B cell (primary cell): Measurements from ENCODE around the gene TOPBP1. TPM values are rescaled to one million over a fixed set of nuclear protein-coding genes. Genes with fewer than 3 reads are reported as not detected.

ENCODE experiments used
- ATAC-seq: fragments of 200-7000 bp; cut with Tn5 transposase; one replicate; pipeline ENCODE4 v1.10.0; 2021; ENCODE audit warnings: low read depth, mild to moderate bottlenecking, moderate number of reproducible peaks, moderate library complexity
- CTCF ChIA-PET: fragments of 350-600 bp; sonication (Branson Sonifier 250); formaldehyde crosslinking; loops from one replicate; lab custom pipeline; 2021; ENCODE audit warnings: antibody characterized with exemption, inconsistent platforms; lab: Charles Lee
- POLR2A ChIA-PET: fragments of 350-600 bp; sonication (Branson Sonifier 250); formaldehyde crosslinking; loops from one replicate; lab custom pipeline; 2021; ENCODE audit warnings: antibody characterized with exemption; lab: Charles Lee
- DNase-seq: peaks from one replicate; pipeline ENCODE4 v3.0.0; 2013
- H2AFZ ChIP-seq: 2 replicates; pipeline ENCODE4 v1.6.1; 2012; ENCODE audit warnings: mild to moderate bottlenecking, low read depth, low read length; ENCODE audit not compliant: insufficient read depth, poor library complexity, severe bottlenecking
- H3K27ac ChIP-seq, 2 donors: 1 replicate in 1 of 2; 2 replicates in 1 of 2; pipeline ENCODE4 v1.5.1; 2012 to 2013; ENCODE audit warnings: low read length in 2 of 2, mild to moderate bottlenecking in 2 of 2, moderate library complexity in 1 of 2
- H3K27me3 ChIP-seq, 4 experiments: fragments of 200-600 bp in 1 of 4; sonication (generic) in 1 of 4; replicated peaks in 1 of 4; 1 replicate in 2 of 4; 2 replicates in 2 of 4; pipeline versions ENCODE4 v1.6.1 to v1.7.0; 2013 to 2016; ENCODE audit warnings: low read length in 3 of 4, mild to moderate bottlenecking in 2 of 4, mixed read lengths in 1 of 4, moderate library complexity in 1 of 4; ENCODE audit not compliant: insufficient read depth in 4 of 4, control insufficient read depth in 3 of 4; ENCODE audit errors: control extremely low read depth in 1 of 4
- H3K36me3 ChIP-seq, 2 experiments: replicated peaks in 1 of 2; 1 replicate in 1 of 2; 2 replicates in 1 of 2; pipeline versions ENCODE4 v1.6.1 to v1.7.1; 2013; ENCODE audit warnings: low read length in 1 of 2; ENCODE audit not compliant: insufficient read depth in 2 of 2, control insufficient read depth in 1 of 2; ENCODE audit errors: control extremely low read depth in 1 of 2, extremely low read depth in 1 of 2
- H3K4me1 ChIP-seq, 2 donors: fragments of 200-600 bp in 1 of 2; sonication (generic) in 1 of 2; 1 replicate in 1 of 2; 2 replicates in 1 of 2; pipeline versions ENCODE4 v1.5.1 to v1.6.1; 2013 to 2017; ENCODE audit warnings: low read length in 2 of 2; ENCODE audit not compliant: control insufficient read depth in 2 of 2, insufficient read depth in 2 of 2
- H3K4me2 ChIP-seq: replicated peaks from 2 replicates; pipeline ENCODE3; 2012; ENCODE audit warnings: mild to moderate bottlenecking, low read depth, low read length; ENCODE audit not compliant: poor library complexity, severe bottlenecking
- H3K4me3 ChIP-seq, 5 experiments: fragments of 200-600 bp in 1 of 5; sonication (generic) in 1 of 5; 1 replicate in 3 of 5; 2 replicates in 2 of 5; pipeline versions ENCODE4 v1.5.1 to v1.7.0; 2011 to 2016; ENCODE audit warnings: low read length in 4 of 5, mild to moderate bottlenecking in 4 of 5, low read depth in 2 of 5, control low read depth in 1 of 5, moderate library complexity in 1 of 5; ENCODE audit not compliant: insufficient read depth in 1 of 5; ENCODE audit errors: control extremely low read depth in 1 of 5, extremely low read depth in 1 of 5
- H3K79me2 ChIP-seq: fragments of 200-600 bp; sonication (generic); one replicate; pipeline ENCODE4 v1.6.0; 2016; ENCODE audit warnings: low read length; ENCODE audit not compliant: control insufficient read depth, insufficient read depth
- H3K9ac ChIP-seq: fragments of 200-600 bp; sonication (generic); 2 replicates; pipeline ENCODE4 v1.6.1; 2017; ENCODE audit warnings: mild to moderate bottlenecking, low read length, moderate library complexity
- H3K9me3 ChIP-seq, 3 donors: one replicate each; pipeline versions ENCODE4 v1.6.1 to v1.7.1; 2013; ENCODE audit warnings: low read length in 2 of 3; ENCODE audit not compliant: control insufficient read depth in 2 of 3, insufficient read depth in 1 of 3; ENCODE audit errors: control extremely low read depth in 1 of 3
- H4K20me1 ChIP-seq: 2 replicates; pipeline ENCODE4 v1.6.0; 2012; ENCODE audit warnings: mild to moderate bottlenecking, low read length; ENCODE audit not compliant: insufficient read depth, control insufficient read depth, poor library complexity, severe bottlenecking
- H3K27ac Mint-ChIP-seq: one replicate; pipeline ENCODE4 v1.8.0; 2021; ENCODE audit warnings: mixed read lengths
- H3K27me3 Mint-ChIP-seq: one replicate; pipeline ENCODE4 v1.8.0; 2021; ENCODE audit warnings: mixed read lengths
- H3K4me1 Mint-ChIP-seq: one replicate; pipeline ENCODE4 v1.8.0; 2021; ENCODE audit warnings: mixed read lengths
- H3K4me3 Mint-ChIP-seq: one replicate; pipeline ENCODE4 v1.8.0; 2021; ENCODE audit warnings: mixed read lengths
- H3K9me3 Mint-ChIP-seq: one replicate; pipeline ENCODE4 v1.8.0; 2022; ENCODE audit warnings: mixed read lengths; ENCODE audit not compliant: insufficient read depth
- CTCF ChIP-seq: fragments of 200-600 bp; IDR thresholded peaks from one replicate; pipeline ENCODE4 v1.8.0; 2022; ENCODE audit warnings: antibody characterized with exemption, mild to moderate bottlenecking
- EZH2 ChIP-seq: IDR thresholded peaks from 2 replicates; pipeline ENCODE4 v1.6.1; 2012; ENCODE audit warnings: borderline replicate concordance, low read depth, mild to moderate bottlenecking, moderate library complexity, low read length; ENCODE audit not compliant: insufficient read depth, poor library complexity, severe bottlenecking
- WGBS: methylation state at CpG from one replicate; pipeline ENCODE4 v1.1.5; 2013; ENCODE audit warnings: missing lambda C conversion rate; ENCODE audit not compliant: insufficient coverage; 5-methylcytosine and 5-hydroxymethylcytosine counted together
- intact Hi-C: fragments of 100-400 bp; cut with micrococcal nuclease; formaldehyde crosslinking; loops from one replicate; pipeline ENCODE4 v1.10.0; 2022
- polyA plus RNA-seq: library from polyadenylated mRNA; depleted of rRNA; stranded (reverse); fragments of >200 nt; gene quantifications from 2 replicates; pipeline ENCODE4 v1.2.3, GENCODE V29; 2012
- total RNA-seq, 2 donors: library from RNA; stranded (reverse); fragments of 120-200 nt in 1 of 2; gene quantifications; 1 replicate in 1 of 2; 2 replicates in 1 of 2; pipeline versions ENCODE4 v1.2.3 to v1.2.4, GENCODE V29; 2013 to 2022

The TOPBP1 gene
- total and polyA plus RNA-seq, 2 donors (not counting 1 experiment from before 2014, with no cell fraction given) = 34.2 to 53.7 TPM

DNA sequence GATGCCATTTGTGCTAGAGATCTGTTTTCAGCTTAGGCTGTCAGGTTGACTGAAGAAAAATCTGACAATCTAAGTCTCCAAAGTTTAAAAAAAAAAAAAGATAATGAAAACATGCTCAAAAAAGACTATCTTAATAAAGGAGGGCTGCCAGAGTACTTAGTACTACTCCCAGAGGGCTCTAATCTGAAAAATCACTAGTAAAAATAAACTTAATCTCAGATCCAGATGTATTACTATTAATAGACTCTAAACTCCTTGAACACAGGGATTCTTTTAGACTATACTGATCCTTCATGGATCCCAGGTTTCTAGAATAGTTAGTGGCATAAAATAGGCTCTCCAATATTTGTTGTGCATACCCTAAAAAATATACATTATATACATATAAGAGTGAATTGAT, 34.0 kb downstream of the TOPBP1 start:
- Mint-ChIP-seq H3K4me1 (peaks cover 2% of the 10 kb centered on the region), H3K4me3 (no peak overlapping the region), H3K27ac (no peak overlapping the region), H3K9me3 (no peaks in the 10 kb centered on the region), H3K27me3 (no peaks in the 10 kb centered on the region)
- no peaks in the 10 kb centered on the region for H3K9me3 ChIP-seq
- TF ChIP-seq EZH2 = no peak
- no peak for TF ChIP-seq CTCF
- no peaks in the 10 kb centered on the region for H3K79me2 ChIP-seq
- H3K27me3 ChIP-seq = no peaks in the 10 kb centered on the region
- no peak overlapping the region for H2AFZ ChIP-seq
- H3K4me2 ChIP-seq = no peak overlapping the region
- no peak overlapping the region for H3K4me3 ChIP-seq
- intact Hi-C loops = no loop called here
- H3K27ac ChIP-seq = no peak overlapping the region
- ChIA-PET POLR2A (no interaction called here), CTCF (no interaction called here)
- ATAC-seq (no peak), DNase-seq (no peak)
- peaks cover 14 to 47% of the 10 kb centered on the region in 2 experiments for H3K36me3 ChIP-seq
- no peak overlapping the region for H3K9ac ChIP-seq
- no peaks in the 10 kb centered on the region for H4K20me1 ChIP-seq
- H3K4me1 ChIP-seq = no peaks in the 10 kb centered on the region

DNA sequence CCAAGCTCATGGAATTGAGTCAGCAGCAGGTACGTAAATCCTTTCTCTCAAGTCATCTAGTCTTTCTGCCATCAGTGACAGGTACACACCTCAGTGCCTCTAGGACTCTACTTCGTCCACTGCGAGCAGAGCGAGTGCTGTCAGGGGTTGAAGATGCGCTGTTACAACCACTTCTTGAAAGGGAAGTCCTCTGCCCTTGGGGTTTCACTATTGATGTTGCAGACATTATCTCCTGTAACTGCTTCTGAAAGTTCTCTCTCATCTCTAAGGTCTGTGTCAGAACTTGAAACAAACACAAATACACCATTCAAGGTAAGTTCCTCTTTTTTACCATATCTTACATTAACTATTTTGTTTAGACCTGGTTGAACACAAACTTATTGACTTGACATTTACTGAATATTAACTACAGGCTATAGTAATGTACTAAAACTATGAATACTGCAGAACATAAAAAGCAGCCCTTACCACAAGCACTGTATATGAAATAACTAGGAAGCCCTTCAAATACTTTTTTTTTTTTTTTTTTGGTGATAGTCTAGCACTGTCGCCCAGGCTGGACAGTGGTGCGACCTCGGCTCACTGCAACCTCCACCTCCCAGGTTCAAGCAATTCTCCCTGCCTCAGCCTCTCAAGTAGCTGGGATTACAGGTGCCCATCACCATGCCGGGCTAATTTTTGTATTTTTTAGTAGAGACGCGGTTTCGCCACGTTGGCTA, 41.5 kb downstream of the TOPBP1 start:
- peak overlapping the region; percentile 33 to 59 for H3K27ac ChIP-seq
- peaks cover 0 to 12% of the 10 kb centered on the region in 2 donors for H3K4me1 ChIP-seq
- H3K36me3 ChIP-seq = peaks cover 13 to 36% of the 10 kb centered on the region in 2 experiments
- DNase-seq (peak; percentile 77), ATAC-seq (peak; percentile 97)
- no peaks in the 10 kb centered on the region for H4K20me1 ChIP-seq
- peak overlapping the region; percentile 31 for H3K4me2 ChIP-seq
- no peaks in the 10 kb centered on the region for H3K9me3 Mint-ChIP-seq
- H3K9ac ChIP-seq = peak overlapping the region; percentile 21
- CTCF ChIA-PET = interaction anchor here (1.9 kb wide), 1 partner anchor 46 kb away, joined by 4 read pairs; no protein-coding TSS in a partner anchor
- H3K4me3 ChIP-seq = no peak overlapping the region
- 92% methylated on average over 7 of the region's 13 CpGs for WGBS
- no peaks in the 10 kb centered on the region for H3K27me3 ChIP-seq
- H3K4me1 Mint-ChIP-seq = peaks cover 13% of the 10 kb centered on the region
- H3K9me3 ChIP-seq = no peaks in the 10 kb centered on the region
- peak overlapping the region; percentile 52 for H3K4me3 Mint-ChIP-seq
- no peaks in the 10 kb centered on the region for H3K79me2 ChIP-seq
- peak overlapping the region; percentile 35 for H2AFZ ChIP-seq
- H3K27me3 Mint-ChIP-seq = no peaks in the 10 kb centered on the region
- intact Hi-C loops = loop anchor here (2.0 to 5.0 kb wide), 4 partner anchors 43 to 173 kb away; partner anchors contain the start of gene CDV3
- peak overlapping the region; percentile 83 for H3K27ac Mint-ChIP-seq
- TF ChIP-seq EZH2 (no peak), CTCF (no peak)
- POLR2A ChIA-PET = interaction anchor here (0.7 kb wide), 1 partner anchor 31 kb away, joined by 6 read pairs; no protein-coding TSS in a partner anchor
